IPS-15b (cell line): ENCODE measurements around the gene ASPM.

Experiments
- H3K27me3 ChIP-seq: one replicate; pipeline ENCODE4 v1.6.1; 2013; ENCODE audit warnings: low read length; ENCODE audit not compliant: control insufficient read depth, insufficient read depth
- H3K36me3 ChIP-seq: one replicate; pipeline ENCODE4 v1.6.1; 2013; ENCODE audit warnings: low read length; ENCODE audit not compliant: control insufficient read depth, insufficient read depth
- H3K4me1 ChIP-seq: one replicate; pipeline ENCODE4 v1.6.1; 2013; ENCODE audit warnings: mild to moderate bottlenecking, low read length; ENCODE audit not compliant: control insufficient read depth, insufficient read depth
- H3K4me3 ChIP-seq: one replicate; pipeline ENCODE4 v1.5.1; 2013; ENCODE audit warnings: low read depth, low read length
- H3K9ac ChIP-seq: one replicate; pipeline ENCODE4 v1.6.1; 2013; ENCODE audit warnings: low read depth, mild to moderate bottlenecking, low read length
- H3K9me3 ChIP-seq: one replicate; pipeline ENCODE4 v1.6.1; 2013; ENCODE audit warnings: mild to moderate bottlenecking, low read length; ENCODE audit not compliant: control insufficient read depth, insufficient read depth

The ASPM gene

DNA sequence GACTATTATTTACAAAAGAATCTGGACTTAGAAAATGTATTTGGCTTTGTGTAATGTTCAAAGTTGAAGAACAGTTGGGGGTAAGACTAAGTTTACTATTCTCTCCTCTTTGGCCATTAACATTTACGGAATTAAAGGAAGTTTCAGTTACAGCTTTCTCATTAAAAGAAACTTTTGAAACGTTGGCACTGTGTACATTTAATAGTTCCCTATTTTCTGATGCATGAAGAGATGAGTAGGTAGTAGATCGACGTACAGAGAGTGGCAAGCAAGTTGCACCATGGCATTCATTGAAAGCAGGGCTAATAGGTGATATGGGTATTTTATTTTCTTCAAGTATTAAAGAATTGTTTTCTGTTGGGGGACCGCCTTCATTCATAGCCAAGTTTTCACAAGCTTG lies 3.2 kb downstream of the ASPM start:
- Histone ChIP-seq H3K4me1 (peaks cover 3% of the 10 kb centered on the region), H3K9me3 (no peaks in the 10 kb centered on the region), H3K36me3 (no peaks in the 10 kb centered on the region), H3K27me3 (no peaks in the 10 kb centered on the region), H3K9ac (no peak overlapping the region), H3K4me3 (no peak overlapping the region)

DNA sequence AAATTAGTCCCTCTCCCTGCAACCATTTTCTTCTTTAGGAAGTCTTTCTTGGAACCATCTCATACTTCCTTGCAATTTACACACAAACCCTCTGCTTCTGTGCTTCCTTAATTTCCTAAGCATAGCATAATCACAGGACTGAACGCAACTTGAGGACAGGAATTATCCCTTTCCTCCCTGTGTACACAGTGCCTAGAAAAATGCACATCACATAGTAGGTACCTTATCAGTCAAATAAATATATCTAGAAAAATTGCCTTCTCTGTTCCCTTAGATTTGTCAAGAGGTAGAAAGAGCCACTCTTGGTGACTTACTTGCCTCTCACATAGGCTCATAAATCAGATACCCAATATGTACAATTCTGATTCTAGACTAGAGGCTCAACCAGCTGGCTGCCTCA lies 4.9 kb downstream of the ASPM start:
- no peak overlapping the region for H3K4me3 ChIP-seq
- no peaks in the 10 kb centered on the region for H3K9me3 ChIP-seq
- H3K36me3 ChIP-seq = no peaks in the 10 kb centered on the region
- H3K4me1 ChIP-seq = peaks cover 3% of the 10 kb centered on the region
- H3K9ac ChIP-seq = no peak overlapping the region
- no peaks in the 10 kb centered on the region for H3K27me3 ChIP-seq

- Histone ChIP-seq H3K4me3 (no peak overlapping the region), H3K36me3 (no peaks in the 10 kb centered on the region), H3K27me3 (no peaks in the 10 kb centered on the region), H3K9ac (no peak overlapping the region), H3K9me3 (no peaks in the 10 kb centered on the region), H3K4me1 (peaks cover 3% of the 10 kb centered on the region)
Observed at GRCh38 chr1:197140121-197140520, 6.3 kb downstream of the ASPM start.

- H3K36me3 ChIP-seq = no peaks in the 10 kb centered on the region
Observed at GRCh38 chr1:197139169-197139568, 7.3 kb downstream of the ASPM start.

GRCh38 chr1:197137322-197137721 lies 9.1 kb downstream of the ASPM start:
- Histone ChIP-seq H3K9ac (no peak overlapping the region), H3K36me3 (no peaks in the 10 kb centered on the region), H3K4me3 (no peak overlapping the region), H3K4me1 (peaks cover 3% of the 10 kb centered on the region), H3K9me3 (no peaks in the 10 kb centered on the region), H3K27me3 (no peaks in the 10 kb centered on the region)

More at GRCh38 chr1:197139169-197139568, 7.3 kb downstream of the ASPM start:
- H3K9me3 ChIP-seq = no peaks in the 10 kb centered on the region
- no peak overlapping the region for H3K9ac ChIP-seq
- H3K4me1 ChIP-seq = peaks cover 3% of the 10 kb centered on the region
- H3K27me3 ChIP-seq = no peaks in the 10 kb centered on the region
- H3K4me3 ChIP-seq = no peak overlapping the region

GRCh38 chr1:197130677-197131304 lies 15.7 kb downstream of the ASPM start:
- H3K9ac ChIP-seq = no peak overlapping the region
- no peaks in the 10 kb centered on the region for H3K9me3 ChIP-seq
- no peak overlapping the region for H3K4me3 ChIP-seq
- no peaks in the 10 kb centered on the region for H3K36me3 ChIP-seq
- no peaks in the 10 kb centered on the region for H3K27me3 ChIP-seq
- peaks cover 17% of the 10 kb centered on the region for H3K4me1 ChIP-seq

GRCh38 chr1:197129698-197130097 lies 16.8 kb downstream of the ASPM start:
- H3K4me3 ChIP-seq = no peak overlapping the region
- no peaks in the 10 kb centered on the region for H3K9me3 ChIP-seq
- H3K27me3 ChIP-seq = no peaks in the 10 kb centered on the region
- no peaks in the 10 kb centered on the region for H3K36me3 ChIP-seq
- peaks cover 17% of the 10 kb centered on the region for H3K4me1 ChIP-seq
- no peak overlapping the region for H3K9ac ChIP-seq

- Histone ChIP-seq H3K27me3 (no peaks in the 10 kb centered on the region), H3K4me1 (peaks cover 17% of the 10 kb centered on the region), H3K4me3 (no peak overlapping the region), H3K9ac (no peak overlapping the region), H3K36me3 (peaks cover under 1% of the 10 kb centered on the region), H3K9me3 (no peaks in the 10 kb centered on the region)
Observed at GRCh38 chr1:197127246-197127912, 19.1 kb downstream of the ASPM start.

- H3K36me3 ChIP-seq = peaks cover 5% of the 10 kb centered on the region
- H3K9me3 ChIP-seq = no peaks in the 10 kb centered on the region
- H3K27me3 ChIP-seq = no peaks in the 10 kb centered on the region
- H3K4me3 ChIP-seq = no peak overlapping the region
- H3K4me1 ChIP-seq = peaks cover 17% of the 10 kb centered on the region
- H3K9ac ChIP-seq = no peak overlapping the region
Observed at GRCh38 chr1:197126691-197127090, 19.8 kb downstream of the ASPM start.

DNA sequence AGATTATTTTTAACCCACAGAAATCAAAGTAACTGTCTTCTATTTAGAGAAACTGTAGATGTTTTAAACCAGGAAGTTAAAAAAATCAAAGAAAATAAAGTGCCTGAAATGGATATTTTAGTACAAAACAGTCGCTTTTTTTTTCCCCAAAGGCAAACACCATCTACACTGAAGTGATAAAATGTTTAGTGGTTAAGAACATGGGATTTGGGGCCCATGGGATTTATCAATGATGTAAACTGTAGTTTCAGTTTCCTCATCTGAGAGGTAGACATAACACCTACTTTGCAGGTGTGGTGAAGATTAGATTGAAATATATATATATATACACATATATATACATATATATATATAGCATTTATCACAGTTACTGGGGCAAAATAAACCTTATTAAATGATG lies 22.1 kb downstream of the ASPM start:
- peaks cover 6% of the 10 kb centered on the region for H3K4me1 ChIP-seq
- no peak overlapping the region for H3K9ac ChIP-seq
- H3K9me3 ChIP-seq = no peaks in the 10 kb centered on the region
- peaks cover 5% of the 10 kb centered on the region for H3K36me3 ChIP-seq
- H3K27me3 ChIP-seq = no peaks in the 10 kb centered on the region
- H3K4me3 ChIP-seq = no peak overlapping the region

DNA sequence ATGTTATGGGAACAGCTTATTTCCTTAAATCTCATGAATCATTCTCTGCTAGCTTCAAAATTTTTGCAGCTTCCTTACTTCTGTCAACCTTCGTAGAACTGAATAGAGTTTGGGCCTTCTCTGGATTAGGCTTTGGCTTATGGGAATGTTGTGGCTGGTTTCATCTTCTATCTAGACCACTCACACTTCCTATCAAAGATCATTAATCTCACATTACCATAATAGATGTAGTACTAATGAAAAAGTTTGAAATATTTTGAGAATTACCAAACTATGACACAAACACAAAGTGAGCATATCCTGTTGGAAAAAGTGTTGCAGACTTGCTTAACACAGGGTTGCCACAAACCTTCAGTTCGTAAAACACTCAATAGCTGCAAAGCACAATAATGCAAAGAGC lies 30.3 kb downstream of the ASPM start:
- no peak overlapping the region for H3K9ac ChIP-seq
- H3K4me3 ChIP-seq = no peak overlapping the region
- H3K36me3 ChIP-seq = peaks cover 3% of the 10 kb centered on the region
- H3K9me3 ChIP-seq = no peaks in the 10 kb centered on the region
- H3K4me1 ChIP-seq = no peaks in the 10 kb centered on the region
- H3K27me3 ChIP-seq = no peaks in the 10 kb centered on the region

DNA sequence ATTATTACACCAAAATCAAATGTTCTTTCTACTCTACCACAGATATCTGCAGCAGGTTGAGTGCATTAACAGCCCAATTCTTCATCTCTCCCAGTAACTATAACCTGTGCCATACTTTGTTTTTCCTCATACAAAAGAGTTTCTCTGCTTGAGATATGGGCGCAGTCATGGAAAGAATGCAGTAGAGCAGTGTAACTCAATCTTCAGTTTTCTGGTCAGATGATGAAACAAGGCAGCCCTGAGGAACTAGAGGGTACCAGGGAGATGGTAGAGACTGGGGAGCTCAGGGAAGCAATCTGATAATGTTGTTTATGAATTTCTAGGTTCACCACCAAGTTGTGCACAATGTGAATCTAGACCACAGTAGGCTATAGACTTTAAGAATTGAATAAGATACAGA lies 39.6 kb downstream of the ASPM start:
- H3K36me3 ChIP-seq = peaks cover 10% of the 10 kb centered on the region
- no peak overlapping the region for H3K4me3 ChIP-seq
- H3K9ac ChIP-seq = no peak overlapping the region
- H3K9me3 ChIP-seq = peaks cover 8% of the 10 kb centered on the region
- H3K4me1 ChIP-seq = no peaks in the 10 kb centered on the region
- no peaks in the 10 kb centered on the region for H3K27me3 ChIP-seq
